Breast epithelium (tissue), 3 donors: ENCODE data around the gene KIF17.

Experiments used
- POLR2A ChIP-seq: fragments of 450-650 bp; IDR thresholded peaks from one replicate; pipeline ENCODE4 v1.6.1; 2016; ENCODE audit warnings: antibody characterized with exemption, mild to moderate bottlenecking, moderate library complexity
- POLR2AphosphoS5 ChIP-seq, 3 donors: sonication (generic); formaldehyde crosslinking; IDR thresholded peaks; one replicate each; pipeline ENCODE4 v1.6.1; 2017; ENCODE audit warnings: antibody characterized with exemption in 3 of 3
- TF ChIP-seq, protein P1 (sequence below), 3 donors: fragments of 450-650 bp; IDR thresholded peaks; one replicate each; pipeline ENCODE4 v1.5.1; 2016 to 2017; ENCODE audit warnings: antibody characterized with exemption in 3 of 3, mild to moderate bottlenecking in 3 of 3, moderate library complexity in 3 of 3

DNA sequence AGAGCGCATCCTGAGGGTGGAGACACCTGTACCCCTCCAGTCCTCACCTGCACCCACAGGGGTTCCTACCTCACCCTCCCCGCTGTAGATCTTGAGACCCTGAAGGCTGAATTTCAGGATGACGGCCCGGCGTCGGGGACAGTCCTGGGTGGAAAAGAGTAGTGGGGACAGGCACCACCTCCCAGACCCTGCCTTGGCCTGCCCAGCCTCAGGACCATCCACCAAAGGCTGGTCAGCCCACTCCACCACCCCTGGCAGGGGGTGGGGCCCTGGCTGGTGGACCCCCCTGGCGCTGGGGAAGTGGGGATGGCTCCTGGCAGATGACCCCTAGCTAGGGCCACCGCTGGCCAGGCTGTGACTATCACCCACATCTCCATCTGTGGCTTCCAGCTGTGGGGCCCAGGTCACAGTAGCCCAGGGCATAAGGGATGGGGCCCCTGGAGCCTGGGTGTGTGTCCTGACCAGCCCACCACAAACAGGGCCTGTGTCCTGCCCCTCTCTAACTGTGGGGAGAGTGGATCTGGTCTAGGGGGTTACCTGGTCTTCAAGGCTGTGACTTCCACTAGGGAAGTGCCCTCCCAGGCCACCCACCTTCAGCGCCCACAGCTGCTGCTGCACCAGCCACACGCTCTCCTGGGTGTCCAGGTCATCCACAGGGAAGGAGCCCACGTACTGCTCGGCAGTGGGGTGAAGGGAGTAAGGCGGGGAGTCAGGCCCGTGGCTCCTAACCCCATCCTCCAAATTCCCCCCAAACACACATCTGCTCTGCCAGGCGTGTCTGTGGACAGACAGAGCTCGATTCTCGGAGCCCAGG is 9.3 kb upstream of the KIF17 start:
- TF ChIP-seq, protein P1, sequence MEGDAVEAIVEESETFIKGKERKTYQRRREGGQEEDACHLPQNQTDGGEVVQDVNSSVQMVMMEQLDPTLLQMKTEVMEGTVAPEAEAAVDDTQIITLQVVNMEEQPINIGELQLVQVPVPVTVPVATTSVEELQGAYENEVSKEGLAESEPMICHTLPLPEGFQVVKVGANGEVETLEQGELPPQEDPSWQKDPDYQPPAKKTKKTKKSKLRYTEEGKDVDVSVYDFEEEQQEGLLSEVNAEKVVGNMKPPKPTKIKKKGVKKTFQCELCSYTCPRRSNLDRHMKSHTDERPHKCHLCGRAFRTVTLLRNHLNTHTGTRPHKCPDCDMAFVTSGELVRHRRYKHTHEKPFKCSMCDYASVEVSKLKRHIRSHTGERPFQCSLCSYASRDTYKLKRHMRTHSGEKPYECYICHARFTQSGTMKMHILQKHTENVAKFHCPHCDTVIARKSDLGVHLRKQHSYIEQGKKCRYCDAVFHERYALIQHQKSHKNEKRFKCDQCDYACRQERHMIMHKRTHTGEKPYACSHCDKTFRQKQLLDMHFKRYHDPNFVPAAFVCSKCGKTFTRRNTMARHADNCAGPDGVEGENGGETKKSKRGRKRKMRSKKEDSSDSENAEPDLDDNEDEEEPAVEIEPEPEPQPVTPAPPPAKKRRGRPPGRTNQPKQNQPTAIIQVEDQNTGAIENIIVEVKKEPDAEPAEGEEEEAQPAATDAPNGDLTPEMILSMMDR (IDR thresholded peaks at IDR 0.05): no peak
- TF ChIP-seq POLR2A (no peak), POLR2AphosphoS5 (IDR thresholded peaks at IDR 0.05) (no peak)
